Tibial artery (tissue), 4 donors: ENCODE measurements around the gene SNTG2.

Source experiments
- DNase-seq, 2 donors: peaks; one replicate each; pipeline ENCODE4 v3.0.0-alpha.2; 2019
- H3K27ac ChIP-seq, 2 donors: fragments of 200-600 bp; sonication (generic) in 1 of 2; 1 replicate in 1 of 2; 2 replicates in 1 of 2; pipeline ENCODE4 v1.5.1; 2018 to 2019; ENCODE audit warnings: mild to moderate bottlenecking in 1 of 2
- H3K27me3 ChIP-seq, 2 donors: fragments of 200-600 bp; sonication (generic) in 1 of 2; one replicate each; pipeline versions ENCODE4 v1.5.1 to v1.6.0; 2016 to 2019
- H3K36me3 ChIP-seq, 3 donors: fragments of 200-600 bp; sonication (generic) in 2 of 3; one replicate each; pipeline ENCODE4 v1.5.1; 2016 to 2019; ENCODE audit warnings: mild to moderate bottlenecking in 2 of 3
- H3K4me1 ChIP-seq, 4 donors: fragments of 200-600 bp; sonication (generic) in 2 of 4; 1 replicate in 3 of 4; 2 replicates in 1 of 4; pipeline ENCODE4 v1.5.1; 2016 to 2019
- H3K4me3 ChIP-seq, 2 donors: fragments of 200-600 bp; sonication (generic) in 1 of 2; 1 replicate in 1 of 2; 2 replicates in 1 of 2; pipeline ENCODE4 v1.5.1; 2018 to 2019; ENCODE audit warnings: mild to moderate bottlenecking in 2 of 2
- H3K9me3 ChIP-seq, 3 donors: fragments of 200-600 bp; sonication (generic) in 1 of 3; one replicate each; pipeline ENCODE4 v1.5.1; 2016 to 2019
- CTCF ChIP-seq, 2 experiments: fragments of 200-600 bp in 1 of 2; fragments of 450-650 bp in 1 of 2; IDR thresholded peaks; one replicate each; pipeline ENCODE4 v1.5.1; 2017 to 2019; ENCODE audit warnings: antibody characterized with exemption in 2 of 2, mild to moderate bottlenecking in 1 of 2, moderate library complexity in 1 of 2
- intact Hi-C: fragments of 100-400 bp; cut with DNase I; formaldehyde crosslinking; loops from one replicate; pipeline ENCODE4 v1.15.0; 2023; ENCODE audit warnings: low total_unique reads

Gene SNTG2

GRCh38 chr2:954687-955000, 4.0 kb downstream of the SNTG2 start:
- Histone ChIP-seq H3K4me3 (no peak overlapping the region), H3K27me3 (peaks cover 0 to 44% of the 10 kb centered on the region in 2 donors), H3K9me3 (no peaks in the 10 kb centered on the region), H3K27ac (no peak overlapping the region), H3K36me3 (no peaks in the 10 kb centered on the region), H3K4me1 (peaks cover 0 to 16% (median 14%) of the 10 kb centered on the region in 4 donors)
- intact Hi-C loops: no loop called here
- DNase-seq: no peak
- TF ChIP-seq CTCF (IDR thresholded peaks at IDR 0.05): no peak

- TF ChIP-seq CTCF (IDR thresholded peaks at IDR 0.05): no peak
- no peak for DNase-seq
- Histone ChIP-seq H3K27me3 (peaks cover 0 to 30% of the 10 kb centered on the region in 2 donors), H3K4me1 (peaks cover 0 to 2% (median under 1%) of the 10 kb centered on the region in 4 donors), H3K9me3 (no peaks in the 10 kb centered on the region), H3K27ac (no peak overlapping the region), H3K4me3 (no peak overlapping the region), H3K36me3 (no peaks in the 10 kb centered on the region)
- intact Hi-C loops: no loop called here
Observed at GRCh38 chr2:955829-956731, 5.4 kb downstream of the SNTG2 start.

- H3K4me1 ChIP-seq: no peaks in the 10 kb centered on the region
- no peak for DNase-seq
- H3K9me3 ChIP-seq: no peaks in the 10 kb centered on the region
- intact Hi-C loops: no loop called here
- H3K27me3 ChIP-seq: peaks cover 0 to 11% of the 10 kb centered on the region in 2 donors
- no peaks in the 10 kb centered on the region for H3K36me3 ChIP-seq
- no peak overlapping the region for H3K4me3 ChIP-seq
- no peak overlapping the region for H3K27ac ChIP-seq
- no peak for TF ChIP-seq CTCF (IDR thresholded peaks at IDR 0.05)
Observed at GRCh38 chr2:959457-959856, 8.8 kb downstream of the SNTG2 start.

- peaks cover 0 to 11% of the 10 kb centered on the region in 2 donors for H3K27me3 ChIP-seq
- H3K27ac ChIP-seq: no peak overlapping the region
- H3K4me3 ChIP-seq: no peak overlapping the region
- no peaks in the 10 kb centered on the region for H3K9me3 ChIP-seq
- TF ChIP-seq CTCF (IDR thresholded peaks at IDR 0.05): no peak
- intact Hi-C loops: no loop called here
- no peak for DNase-seq
- H3K36me3 ChIP-seq: no peaks in the 10 kb centered on the region
- no peaks in the 10 kb centered on the region for H3K4me1 ChIP-seq
Observed at GRCh38 chr2:960061-960736, 9.6 kb downstream of the SNTG2 start.

GRCh38 chr2:961786-962185, 11.1 kb downstream of the SNTG2 start:
- H3K27ac ChIP-seq: no peak overlapping the region
- no peak overlapping the region for H3K4me3 ChIP-seq
- no peaks in the 10 kb centered on the region for H3K9me3 ChIP-seq

More at GRCh38 chr2:961786-962185, 11.1 kb downstream of the SNTG2 start:
- Histone ChIP-seq H3K36me3 (no peaks in the 10 kb centered on the region), H3K27me3 (peaks cover 0 to 13% of the 10 kb centered on the region in 2 donors), H3K4me1 (no peaks in the 10 kb centered on the region)
- intact Hi-C loops: no loop called here
- DNase-seq: no peak
- TF ChIP-seq CTCF (IDR thresholded peaks at IDR 0.05): no peak
